K562 (cell line): ENCODE data around the gene MRM2. TPM values are rescaled to one million over a fixed set of nuclear protein-coding genes. Genes with fewer than 3 reads are reported as not detected.

Experiments
- ESRRB ChIP-seq: fragments of 250-450 bp; sonication (Bioruptor Pico); IDR thresholded peaks from 2 replicates; pipeline ENCODE4 v1.5.0; 2020; ENCODE audit warnings: mild to moderate bottlenecking, moderate library complexity, borderline replicate concordance
- FOXJ2 ChIP-seq: fragments of 200-800 bp; sonication (Bioruptor generic); IDR thresholded peaks from 2 replicates; pipeline ENCODE4 v1.6.1; 2016; ENCODE audit warnings: missing genetic modification characterization, missing compliant biosample characterization
- polyA plus RNA-seq, 8 experiments: library from polyadenylated mRNA; depleted of rRNA in 4 of 8; stranded (reverse) in 5 of 8; unstranded in 3 of 8; fragments of >200 nt; fragmentation: Nextera tagmentation in 2 of 8; fragmentation: Illumina TruSeq in 1 of 8; extraction: Ambion mirVana in 2 of 8; extraction: Trizol in 1 of 8; gene quantifications; 2 replicates each; pipeline versions ENCODE4 v1.2.1 to v1.2.3, GENCODE V29; 2011 to 2014; ENCODE audit warnings: inconsistent platforms in 1 of 8, missing spikeins in 1 of 8
- total RNA-seq, 7 experiments: library from RNA; depleted of rRNA in 6 of 7; stranded (reverse); fragments of >200 nt in 6 of 7; fragmentation: Illumina TruSeq in 2 of 7; extraction: Trizol in 2 of 7; gene quantifications; 2 replicates each; pipeline versions ENCODE4 v1.2.1 to v1.2.3, GENCODE V29; 2011 to 2021; ENCODE audit warnings: low replicate concordance in 1 of 7
- TF ChIP-seq, protein P1 (sequence below): fragments of 200-600 bp; sonication (generic); IDR thresholded peaks from one replicate; pipeline ENCODE4 v1.6.1; 2012; ENCODE audit warnings: mild to moderate bottlenecking, low read depth, low read length, inconsistent platforms

Gene MRM2
- total and polyA plus RNA-seq, 9 of the 15 experiments (the other 6 are each of a cell fraction or from before 2014, with no cell fraction given) = 32.4 to 116 (median 50.5) TPM

DNA sequence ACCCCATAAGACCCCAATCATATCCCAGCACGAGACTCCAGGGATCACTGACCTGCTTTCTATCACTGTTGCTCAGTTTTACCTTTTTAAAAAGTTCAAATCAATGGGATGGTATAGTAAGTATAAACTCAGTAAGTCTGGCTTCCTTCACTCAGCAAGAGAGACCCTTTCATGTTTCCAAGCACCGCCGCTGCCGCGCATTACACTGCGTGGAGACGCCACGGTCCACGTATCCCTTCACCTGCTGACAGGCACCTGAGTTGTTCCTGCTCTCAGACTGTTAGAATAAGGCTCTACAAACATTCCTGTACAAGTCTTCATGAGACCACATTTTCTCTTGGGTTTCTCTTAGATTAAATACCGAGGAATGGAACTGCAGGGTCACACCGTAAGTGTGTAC lies 37.6 kb downstream of the MRM2 start (continued):
- TF ChIP-seq, protein P1, sequence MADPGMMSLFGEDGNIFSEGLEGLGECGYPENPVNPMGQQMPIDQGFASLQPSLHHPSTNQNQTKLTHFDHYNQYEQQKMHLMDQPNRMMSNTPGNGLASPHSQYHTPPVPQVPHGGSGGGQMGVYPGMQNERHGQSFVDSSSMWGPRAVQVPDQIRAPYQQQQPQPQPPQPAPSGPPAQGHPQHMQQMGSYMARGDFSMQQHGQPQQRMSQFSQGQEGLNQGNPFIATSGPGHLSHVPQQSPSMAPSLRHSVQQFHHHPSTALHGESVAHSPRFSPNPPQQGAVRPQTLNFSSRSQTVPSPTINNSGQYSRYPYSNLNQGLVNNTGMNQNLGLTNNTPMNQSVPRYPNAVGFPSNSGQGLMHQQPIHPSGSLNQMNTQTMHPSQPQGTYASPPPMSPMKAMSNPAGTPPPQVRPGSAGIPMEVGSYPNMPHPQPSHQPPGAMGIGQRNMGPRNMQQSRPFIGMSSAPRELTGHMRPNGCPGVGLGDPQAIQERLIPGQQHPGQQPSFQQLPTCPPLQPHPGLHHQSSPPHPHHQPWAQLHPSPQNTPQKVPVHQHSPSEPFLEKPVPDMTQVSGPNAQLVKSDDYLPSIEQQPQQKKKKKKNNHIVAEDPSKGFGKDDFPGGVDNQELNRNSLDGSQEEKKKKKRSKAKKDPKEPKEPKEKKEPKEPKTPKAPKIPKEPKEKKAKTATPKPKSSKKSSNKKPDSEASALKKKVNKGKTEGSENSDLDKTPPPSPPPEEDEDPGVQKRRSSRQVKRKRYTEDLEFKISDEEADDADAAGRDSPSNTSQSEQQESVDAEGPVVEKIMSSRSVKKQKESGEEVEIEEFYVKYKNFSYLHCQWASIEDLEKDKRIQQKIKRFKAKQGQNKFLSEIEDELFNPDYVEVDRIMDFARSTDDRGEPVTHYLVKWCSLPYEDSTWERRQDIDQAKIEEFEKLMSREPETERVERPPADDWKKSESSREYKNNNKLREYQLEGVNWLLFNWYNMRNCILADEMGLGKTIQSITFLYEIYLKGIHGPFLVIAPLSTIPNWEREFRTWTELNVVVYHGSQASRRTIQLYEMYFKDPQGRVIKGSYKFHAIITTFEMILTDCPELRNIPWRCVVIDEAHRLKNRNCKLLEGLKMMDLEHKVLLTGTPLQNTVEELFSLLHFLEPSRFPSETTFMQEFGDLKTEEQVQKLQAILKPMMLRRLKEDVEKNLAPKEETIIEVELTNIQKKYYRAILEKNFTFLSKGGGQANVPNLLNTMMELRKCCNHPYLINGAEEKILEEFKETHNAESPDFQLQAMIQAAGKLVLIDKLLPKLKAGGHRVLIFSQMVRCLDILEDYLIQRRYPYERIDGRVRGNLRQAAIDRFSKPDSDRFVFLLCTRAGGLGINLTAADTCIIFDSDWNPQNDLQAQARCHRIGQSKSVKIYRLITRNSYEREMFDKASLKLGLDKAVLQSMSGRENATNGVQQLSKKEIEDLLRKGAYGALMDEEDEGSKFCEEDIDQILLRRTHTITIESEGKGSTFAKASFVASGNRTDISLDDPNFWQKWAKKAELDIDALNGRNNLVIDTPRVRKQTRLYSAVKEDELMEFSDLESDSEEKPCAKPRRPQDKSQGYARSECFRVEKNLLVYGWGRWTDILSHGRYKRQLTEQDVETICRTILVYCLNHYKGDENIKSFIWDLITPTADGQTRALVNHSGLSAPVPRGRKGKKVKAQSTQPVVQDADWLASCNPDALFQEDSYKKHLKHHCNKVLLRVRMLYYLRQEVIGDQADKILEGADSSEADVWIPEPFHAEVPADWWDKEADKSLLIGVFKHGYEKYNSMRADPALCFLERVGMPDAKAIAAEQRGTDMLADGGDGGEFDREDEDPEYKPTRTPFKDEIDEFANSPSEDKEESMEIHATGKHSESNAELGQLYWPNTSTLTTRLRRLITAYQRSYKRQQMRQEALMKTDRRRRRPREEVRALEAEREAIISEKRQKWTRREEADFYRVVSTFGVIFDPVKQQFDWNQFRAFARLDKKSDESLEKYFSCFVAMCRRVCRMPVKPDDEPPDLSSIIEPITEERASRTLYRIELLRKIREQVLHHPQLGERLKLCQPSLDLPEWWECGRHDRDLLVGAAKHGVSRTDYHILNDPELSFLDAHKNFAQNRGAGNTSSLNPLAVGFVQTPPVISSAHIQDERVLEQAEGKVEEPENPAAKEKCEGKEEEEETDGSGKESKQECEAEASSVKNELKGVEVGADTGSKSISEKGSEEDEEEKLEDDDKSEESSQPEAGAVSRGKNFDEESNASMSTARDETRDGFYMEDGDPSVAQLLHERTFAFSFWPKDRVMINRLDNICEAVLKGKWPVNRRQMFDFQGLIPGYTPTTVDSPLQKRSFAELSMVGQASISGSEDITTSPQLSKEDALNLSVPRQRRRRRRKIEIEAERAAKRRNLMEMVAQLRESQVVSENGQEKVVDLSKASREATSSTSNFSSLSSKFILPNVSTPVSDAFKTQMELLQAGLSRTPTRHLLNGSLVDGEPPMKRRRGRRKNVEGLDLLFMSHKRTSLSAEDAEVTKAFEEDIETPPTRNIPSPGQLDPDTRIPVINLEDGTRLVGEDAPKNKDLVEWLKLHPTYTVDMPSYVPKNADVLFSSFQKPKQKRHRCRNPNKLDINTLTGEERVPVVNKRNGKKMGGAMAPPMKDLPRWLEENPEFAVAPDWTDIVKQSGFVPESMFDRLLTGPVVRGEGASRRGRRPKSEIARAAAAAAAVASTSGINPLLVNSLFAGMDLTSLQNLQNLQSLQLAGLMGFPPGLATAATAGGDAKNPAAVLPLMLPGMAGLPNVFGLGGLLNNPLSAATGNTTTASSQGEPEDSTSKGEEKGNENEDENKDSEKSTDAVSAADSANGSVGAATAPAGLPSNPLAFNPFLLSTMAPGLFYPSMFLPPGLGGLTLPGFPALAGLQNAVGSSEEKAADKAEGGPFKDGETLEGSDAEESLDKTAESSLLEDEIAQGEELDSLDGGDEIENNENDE = no peak
- TF ChIP-seq FOXJ2 (no peak), ESRRB (CRISPR knock-in tag) (no peak)
